Activated CD4-positive, alpha-beta T cell treated with anti-CD3 and anti-CD28 coated beads for 4 hours (primary cell): Measurements from ENCODE around the gene AVP.

Experiments
- DNase-seq, 2 donors: peaks; one replicate each; pipeline ENCODE4 v3.0.0-alpha.2; 2020

Gene AVP

GRCh38 chr20:3047486-3048419 lies 36.8 kb downstream of the AVP start:
- DNase-seq: no peak

GRCh38 chr20:3046677-3047462 lies 37.7 kb downstream of the AVP start:
- peak in 1 of 2 donors; percentile 11 for DNase-seq

GRCh38 chr20:3045816-3046676 lies 38.5 kb downstream of the AVP start, which contains the start of gene MRPS26:
Gene MRPS26, plus strand, starts transcription at chr20:3046052. Its CDS starts 17 bp downstream, at chr20:3046069.
- DNase-seq: peak; percentile 76 to 79

- DNase-seq: peak in 1 of 2 donors; percentile 38
Measured at GRCh38 chr20:3045042-3045815, 39.3 kb downstream of the AVP start.

GRCh38 chr20:3044336-3044965 lies 40.1 kb downstream of the AVP start:
- no peak for DNase-seq

GRCh38 chr20:3043322-3043721 lies 41.2 kb downstream of the AVP start, which contains the start of gene GNRH2:
Gene GNRH2, plus strand, starts transcription at chr20:3043622. Its CDS starts 793 bp downstream, at chr20:3044415.
- no peak for DNase-seq

GRCh38 chr20:3042625-3043024 lies 41.9 kb downstream of the AVP start:
- DNase-seq: no peak

GRCh38 chr20:3041854-3042409 lies 42.6 kb downstream of the AVP start:
- DNase-seq: no peak

- DNase-seq: no peak
Measured at GRCh38 chr20:3040086-3040485, 44.4 kb downstream of the AVP start.

- no peak for DNase-seq
Measured at GRCh38 chr20:3039426-3039825, 45.1 kb downstream of the AVP start.

- no peak for DNase-seq
Measured at GRCh38 chr20:3038454-3038853, 46.1 kb downstream of the AVP start.

- DNase-seq: no peak
Measured at GRCh38 chr20:3037654-3038053, 46.9 kb downstream of the AVP start.

GRCh38 chr20:3032624-3033023 lies 51.9 kb downstream of the AVP start:
- DNase-seq: no peak
